ENCODE results near the gene SMAD7. TPM values are rescaled to one million over a fixed set of nuclear protein-coding genes. Genes with fewer than 3 reads are reported as not detected.

SMAD7 gene
- total and polyA plus RNA-seq, 10 of the 15 experiments (the other 5 are each of a cell fraction or from before 2014, with no cell fraction given): 1.3 to 22.5 (median 8.0) TPM

DNA sequence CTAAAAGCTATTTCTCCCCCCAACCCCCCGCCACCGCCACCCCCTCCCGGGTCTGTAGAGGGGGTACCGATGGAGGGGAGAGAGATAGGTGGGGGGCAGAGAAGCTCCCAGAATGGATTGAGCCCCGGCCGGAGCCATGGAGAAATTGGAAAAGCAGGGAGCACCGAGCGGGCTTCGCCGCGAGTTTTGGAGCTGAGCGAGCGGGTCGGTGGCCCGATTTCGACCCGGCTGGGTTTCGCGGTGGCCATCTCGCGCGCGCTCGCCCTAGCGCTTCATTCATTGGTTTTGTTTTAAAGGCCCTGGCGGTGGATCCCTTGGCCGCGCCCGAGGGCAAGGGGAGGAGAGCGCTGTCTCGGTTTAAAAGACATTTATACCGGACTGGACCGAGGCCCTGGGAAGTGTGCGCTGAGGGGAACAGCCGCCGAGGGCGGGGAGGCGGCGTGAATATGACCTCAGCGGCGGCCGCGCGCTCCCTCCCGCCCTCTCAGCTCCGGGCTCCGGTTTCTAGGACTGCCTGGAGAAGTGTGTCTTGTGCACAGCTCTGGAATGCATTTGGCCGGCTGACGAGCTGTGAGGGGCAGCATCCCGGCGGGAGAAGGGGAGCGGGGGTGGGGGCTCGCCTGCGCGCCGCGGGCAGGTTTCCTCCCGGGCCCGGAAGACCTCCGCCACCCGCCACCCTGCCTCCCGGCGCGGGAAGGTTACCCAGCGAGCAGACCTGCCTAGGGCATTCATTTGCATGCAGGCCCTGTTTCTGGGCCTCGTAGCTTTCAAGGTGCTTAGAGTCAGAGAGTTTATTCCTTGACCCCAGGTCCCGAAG lies 1.7 kb upstream of the SMAD7 start (continued):
- TF ChIP-seq ZNF207 (IDR thresholded peaks at IDR 0.05; ENCODE audit: borderline replicate concordance) (0 out of 2 replicates have a peak, but pooled peaks have one; percentile 34), PML (IDR thresholded peaks at IDR 0.05; ENCODE audit: low read length) (no peak), SMAD1 (IDR thresholded peaks at IDR 0.05; ENCODE audit: low read depth, partially characterized antibody) (no peak), CEBPB (IDR thresholded peaks at IDR 0.05; ENCODE audit: borderline replicate concordance in 1 of 2, low read depth in 2 of 2, low read length in 2 of 2) (no peak), RAD21 (IDR thresholded peaks at IDR 0.05; ENCODE audit: insufficient read depth, low read depth, low read length) (no peak), NR2F1 (conservative IDR thresholded peaks at IDR 0.05) (peak; percentile 67; the same call in 1 of the 2 replicates), LARP7 (IDR thresholded peaks at IDR 0.05) (no peak), SMAD5 (IDR thresholded peaks at IDR 0.05; ENCODE audit: low read depth) (no peak), CREM (IDR thresholded peaks at IDR 0.05; ENCODE audit: low read depth) (peak; percentile 18; the same call in 1 of the 2 replicates), ZNF384 (IDR thresholded peaks at IDR 0.05; ENCODE audit: borderline replicate concordance, low read depth, low read length) (no peak), POLR2AphosphoS2 (IDR thresholded peaks at IDR 0.05; ENCODE audit: low read depth, low read length) (no peak), POU2F2 (IDR thresholded peaks at IDR 0.05; ENCODE audit: borderline replicate concordance, low read depth, low read length) (peak; percentile 68; the same call in 2 of the 3 replicates), POLR2A (IDR thresholded peaks at IDR 0.05; ENCODE audit: low read depth, low read length) (peak; percentile 57; the same call in 1 of the 2 replicates), CREB1 (IDR thresholded peaks at IDR 0.05; ENCODE audit: low read depth) (peak; percentile 34; the same call in 1 of the 2 replicates), KDM1A (IDR thresholded peaks at IDR 0.05; ENCODE audit: borderline replicate concordance) (no peak), TAF1 (IDR thresholded peaks at IDR 0.05; ENCODE audit: borderline replicate concordance, low read depth, low read length) (no peak), SUZ12 (IDR thresholded peaks at IDR 0.05; ENCODE audit: unreplicated experiment) (no peak), MTA2 (IDR thresholded peaks at IDR 0.05; ENCODE audit: low read depth) (no peak), ZSCAN29 (IDR thresholded peaks at IDR 0.05) (no peak), SPI1 (IDR thresholded peaks at IDR 0.05; ENCODE audit: borderline replicate concordance, insufficient read depth, low read depth, low read length) (no peak)
- TF ChIP-seq, protein P1, sequence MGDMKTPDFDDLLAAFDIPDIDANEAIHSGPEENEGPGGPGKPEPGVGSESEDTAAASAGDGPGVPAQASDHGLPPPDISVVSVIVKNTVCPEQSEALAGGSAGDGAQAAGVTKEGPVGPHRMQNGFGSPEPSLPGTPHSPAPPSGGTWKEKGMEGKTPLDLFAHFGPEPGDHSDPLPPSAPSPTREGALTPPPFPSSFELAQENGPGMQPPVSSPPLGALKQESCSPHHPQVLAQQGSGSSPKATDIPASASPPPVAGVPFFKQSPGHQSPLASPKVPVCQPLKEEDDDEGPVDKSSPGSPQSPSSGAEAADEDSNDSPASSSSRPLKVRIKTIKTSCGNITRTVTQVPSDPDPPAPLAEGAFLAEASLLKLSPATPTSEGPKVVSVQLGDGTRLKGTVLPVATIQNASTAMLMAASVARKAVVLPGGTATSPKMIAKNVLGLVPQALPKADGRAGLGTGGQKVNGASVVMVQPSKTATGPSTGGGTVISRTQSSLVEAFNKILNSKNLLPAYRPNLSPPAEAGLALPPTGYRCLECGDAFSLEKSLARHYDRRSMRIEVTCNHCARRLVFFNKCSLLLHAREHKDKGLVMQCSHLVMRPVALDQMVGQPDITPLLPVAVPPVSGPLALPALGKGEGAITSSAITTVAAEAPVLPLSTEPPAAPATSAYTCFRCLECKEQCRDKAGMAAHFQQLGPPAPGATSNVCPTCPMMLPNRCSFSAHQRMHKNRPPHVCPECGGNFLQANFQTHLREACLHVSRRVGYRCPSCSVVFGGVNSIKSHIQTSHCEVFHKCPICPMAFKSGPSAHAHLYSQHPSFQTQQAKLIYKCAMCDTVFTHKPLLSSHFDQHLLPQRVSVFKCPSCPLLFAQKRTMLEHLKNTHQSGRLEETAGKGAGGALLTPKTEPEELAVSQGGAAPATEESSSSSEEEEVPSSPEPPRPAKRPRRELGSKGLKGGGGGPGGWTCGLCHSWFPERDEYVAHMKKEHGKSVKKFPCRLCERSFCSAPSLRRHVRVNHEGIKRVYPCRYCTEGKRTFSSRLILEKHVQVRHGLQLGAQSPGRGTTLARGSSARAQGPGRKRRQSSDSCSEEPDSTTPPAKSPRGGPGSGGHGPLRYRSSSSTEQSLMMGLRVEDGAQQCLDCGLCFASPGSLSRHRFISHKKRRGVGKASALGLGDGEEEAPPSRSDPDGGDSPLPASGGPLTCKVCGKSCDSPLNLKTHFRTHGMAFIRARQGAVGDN (IDR thresholded peaks at IDR 0.05): no peak
- TF ChIP-seq, protein P2, sequence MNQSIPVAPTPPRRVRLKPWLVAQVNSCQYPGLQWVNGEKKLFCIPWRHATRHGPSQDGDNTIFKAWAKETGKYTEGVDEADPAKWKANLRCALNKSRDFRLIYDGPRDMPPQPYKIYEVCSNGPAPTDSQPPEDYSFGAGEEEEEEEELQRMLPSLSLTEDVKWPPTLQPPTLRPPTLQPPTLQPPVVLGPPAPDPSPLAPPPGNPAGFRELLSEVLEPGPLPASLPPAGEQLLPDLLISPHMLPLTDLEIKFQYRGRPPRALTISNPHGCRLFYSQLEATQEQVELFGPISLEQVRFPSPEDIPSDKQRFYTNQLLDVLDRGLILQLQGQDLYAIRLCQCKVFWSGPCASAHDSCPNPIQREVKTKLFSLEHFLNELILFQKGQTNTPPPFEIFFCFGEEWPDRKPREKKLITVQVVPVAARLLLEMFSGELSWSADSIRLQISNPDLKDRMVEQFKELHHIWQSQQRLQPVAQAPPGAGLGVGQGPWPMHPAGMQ (IDR thresholded peaks at IDR 0.05; ENCODE audit: borderline replicate concordance): no peak
- TF ChIP-seq, protein P3, sequence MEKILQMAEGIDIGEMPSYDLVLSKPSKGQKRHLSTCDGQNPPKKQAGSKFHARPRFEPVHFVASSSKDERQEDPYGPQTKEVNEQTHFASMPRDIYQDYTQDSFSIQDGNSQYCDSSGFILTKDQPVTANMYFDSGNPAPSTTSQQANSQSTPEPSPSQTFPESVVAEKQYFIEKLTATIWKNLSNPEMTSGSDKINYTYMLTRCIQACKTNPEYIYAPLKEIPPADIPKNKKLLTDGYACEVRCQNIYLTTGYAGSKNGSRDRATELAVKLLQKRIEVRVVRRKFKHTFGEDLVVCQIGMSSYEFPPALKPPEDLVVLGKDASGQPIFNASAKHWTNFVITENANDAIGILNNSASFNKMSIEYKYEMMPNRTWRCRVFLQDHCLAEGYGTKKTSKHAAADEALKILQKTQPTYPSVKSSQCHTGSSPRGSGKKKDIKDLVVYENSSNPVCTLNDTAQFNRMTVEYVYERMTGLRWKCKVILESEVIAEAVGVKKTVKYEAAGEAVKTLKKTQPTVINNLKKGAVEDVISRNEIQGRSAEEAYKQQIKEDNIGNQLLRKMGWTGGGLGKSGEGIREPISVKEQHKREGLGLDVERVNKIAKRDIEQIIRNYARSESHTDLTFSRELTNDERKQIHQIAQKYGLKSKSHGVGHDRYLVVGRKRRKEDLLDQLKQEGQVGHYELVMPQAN (conservative IDR thresholded peaks at IDR 0.05): no peak; the same call in none of the 2 replicates
- TF ChIP-seq, protein P4, sequence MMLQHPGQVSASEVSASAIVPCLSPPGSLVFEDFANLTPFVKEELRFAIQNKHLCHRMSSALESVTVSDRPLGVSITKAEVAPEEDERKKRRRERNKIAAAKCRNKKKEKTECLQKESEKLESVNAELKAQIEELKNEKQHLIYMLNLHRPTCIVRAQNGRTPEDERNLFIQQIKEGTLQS (IDR thresholded peaks at IDR 0.05; ENCODE audit: borderline replicate concordance, extremely low read depth, low read depth, low read length): no peak
